H9 (cell line): ENCODE results near the gene NCS1. TPM values are rescaled to one million over a fixed set of nuclear protein-coding genes. Genes with fewer than 3 reads are reported as not detected.

Experiments used
- DNase-seq: peaks from one replicate; pipeline ENCODE4 v3.0.0-alpha.2; 2017
- H2AFZ ChIP-seq: one replicate; pipeline ENCODE4 v1.6.1; 2013; ENCODE audit warnings: mild to moderate bottlenecking, low read length, control low read depth, moderate library complexity
- H2AK5ac ChIP-seq: 2 replicates; pipeline ENCODE4 v1.6.1; 2013; ENCODE audit warnings: low read length, control low read depth, mixed read lengths; ENCODE audit not compliant: insufficient read length
- H2BK120ac ChIP-seq: one replicate; pipeline ENCODE4 v1.6.1; 2013; ENCODE audit warnings: low read depth, mild to moderate bottlenecking, low read length, control low read depth, inconsistent platforms; ENCODE audit not compliant: poor library complexity, severe bottlenecking
- H2BK12ac ChIP-seq: 2 replicates; pipeline ENCODE4 v1.6.1; 2013; ENCODE audit warnings: low read length, control low read depth, mixed read lengths, low read depth; ENCODE audit not compliant: insufficient read length
- H2BK15ac ChIP-seq: 2 replicates; pipeline ENCODE4 v1.6.1; 2013; ENCODE audit warnings: low read depth, low read length, control low read depth
- H2BK20ac ChIP-seq: one replicate; pipeline ENCODE4 v1.6.1; 2013; ENCODE audit warnings: low read depth, mild to moderate bottlenecking, low read length, control low read depth, inconsistent platforms; ENCODE audit not compliant: poor library complexity, severe bottlenecking
- H2BK5ac ChIP-seq: 2 replicates; pipeline ENCODE4 v1.6.1; 2013; ENCODE audit warnings: low read length, control low read depth, mixed read lengths; ENCODE audit not compliant: insufficient read length
- H3K14ac ChIP-seq: 2 replicates; pipeline ENCODE4 v1.6.1; 2013; ENCODE audit warnings: low read length, control low read depth; ENCODE audit not compliant: insufficient read depth
- H3K18ac ChIP-seq: 2 replicates; pipeline ENCODE4 v1.6.1; 2013; ENCODE audit warnings: low read depth, mild to moderate bottlenecking, mixed read lengths, low read length, control low read depth; ENCODE audit not compliant: insufficient read length
- H3K23ac ChIP-seq: 2 replicates; pipeline ENCODE4 v1.6.1; 2013; ENCODE audit warnings: low read length, control low read depth, mixed read lengths, low read depth; ENCODE audit not compliant: insufficient read length
- H3K23me2 ChIP-seq: 2 replicates; pipeline ENCODE4 v1.6.1; 2013; ENCODE audit warnings: low read depth, mild to moderate bottlenecking, mixed read lengths, low read length, control low read depth; ENCODE audit not compliant: insufficient read length, poor library complexity, severe bottlenecking
- H3K27ac ChIP-seq: 2 replicates; pipeline ENCODE4 v1.5.1; 2013; ENCODE audit warnings: low read length, control low read depth, mixed read lengths, low read depth; ENCODE audit not compliant: insufficient read length
- H3K27me3 ChIP-seq: 2 replicates; pipeline ENCODE4 v1.6.1; 2013; ENCODE audit warnings: low read length, control low read depth, inconsistent platforms; ENCODE audit not compliant: insufficient read depth
- H3K4ac ChIP-seq: 2 replicates; pipeline ENCODE4 v1.6.1; 2013; ENCODE audit warnings: low read depth, mild to moderate bottlenecking, control low read depth, inconsistent platforms, low read length, moderate library complexity
- H3K4me1 ChIP-seq: 2 replicates; pipeline ENCODE4 v1.6.1; 2013; ENCODE audit warnings: low read length, control low read depth, inconsistent platforms; ENCODE audit not compliant: insufficient read depth
- H3K4me2 ChIP-seq: 2 replicates; pipeline ENCODE4 v1.6.1; 2013; ENCODE audit warnings: low read length, control low read depth, mixed read lengths; ENCODE audit not compliant: insufficient read length, insufficient read depth
- H3K56ac ChIP-seq: 2 replicates; pipeline ENCODE4 v1.6.1; 2013; ENCODE audit warnings: low read depth, mild to moderate bottlenecking, mixed read lengths, low read length, control low read depth; ENCODE audit not compliant: insufficient read length
- H3K79me1 ChIP-seq: 2 replicates; pipeline ENCODE4 v1.6.1; 2013; ENCODE audit warnings: low read depth, mild to moderate bottlenecking, moderate library complexity, low read length, control low read depth, inconsistent platforms; ENCODE audit not compliant: insufficient read depth, poor library complexity, severe bottlenecking
- H3K79me2 ChIP-seq: 2 replicates; pipeline ENCODE4 v1.6.1; 2013; ENCODE audit warnings: low read length, control low read depth, inconsistent platforms; ENCODE audit not compliant: insufficient read depth
- H3K9ac ChIP-seq: 2 replicates; pipeline ENCODE4 v1.6.1; 2013; ENCODE audit warnings: low read length, control low read depth, mixed read lengths; ENCODE audit not compliant: insufficient read length; ENCODE audit errors: extremely low read depth
- H3K9me3 ChIP-seq: one replicate; pipeline ENCODE4 v1.6.1; 2013; ENCODE audit warnings: low read depth, low read length, inconsistent platforms; ENCODE audit not compliant: control insufficient read depth
- H3T11ph ChIP-seq: one replicate; pipeline ENCODE4 v1.6.1; 2013; ENCODE audit warnings: mild to moderate bottlenecking, low read length, control low read depth, inconsistent platforms
- H4K20me1 ChIP-seq: one replicate; pipeline ENCODE4 v1.6.1; 2013; ENCODE audit not compliant: control insufficient read depth, insufficient read length, insufficient read depth
- H4K5ac ChIP-seq: 2 replicates; pipeline ENCODE4 v1.6.1; 2013; ENCODE audit warnings: low read depth, mild to moderate bottlenecking, mixed read lengths, low read length, control low read depth; ENCODE audit not compliant: insufficient read length
- H4K8ac ChIP-seq: replicated peaks from 2 replicates; pipeline ENCODE4 v1.6.1; 2013; ENCODE audit warnings: low read length, control low read depth, mixed read lengths, low read depth; ENCODE audit not compliant: insufficient read length
- H4K91ac ChIP-seq: 2 replicates; pipeline ENCODE4 v1.6.1; 2013; ENCODE audit warnings: low read depth, mild to moderate bottlenecking, moderate library complexity, mixed read lengths, low read length, control low read depth; ENCODE audit not compliant: insufficient read length
- H3K27ac Mint-ChIP-seq, 3 experiments: 2 replicates in 2 of 3; 3 replicates in 1 of 3; pipeline ENCODE4 v1.8.0; 2020 to 2021; ENCODE audit warnings: mixed read lengths in 3 of 3, mild to moderate bottlenecking in 1 of 3, moderate library complexity in 1 of 3
- H3K27me3 Mint-ChIP-seq: 2 replicates; pipeline ENCODE4 v1.8.0; 2021; ENCODE audit warnings: low read depth, mild to moderate bottlenecking, moderate library complexity, mixed read lengths
- H3K36me3 Mint-ChIP-seq, 3 experiments: 2 replicates in 2 of 3; 3 replicates in 1 of 3; pipeline ENCODE4 v1.8.0; 2020 to 2021; ENCODE audit warnings: low read depth in 3 of 3, mixed read lengths in 3 of 3; ENCODE audit not compliant: insufficient read depth in 1 of 3
- H3K4me1 Mint-ChIP-seq, 2 experiments: 2 replicates each; pipeline ENCODE4 v1.8.0; 2020; ENCODE audit warnings: mixed read lengths in 2 of 2
- H3K4me3 Mint-ChIP-seq, 2 experiments: 2 replicates in 1 of 2; 3 replicates in 1 of 2; pipeline ENCODE4 v1.8.0; 2020 to 2021; ENCODE audit warnings: mild to moderate bottlenecking in 2 of 2, mixed read lengths in 2 of 2, moderate library complexity in 1 of 2
- H3K9me3 Mint-ChIP-seq, 2 experiments: 2 replicates in 1 of 2; 3 replicates in 1 of 2; pipeline ENCODE4 v1.8.0; 2020; ENCODE audit warnings: mild to moderate bottlenecking in 2 of 2, mixed read lengths in 2 of 2, moderate library complexity in 1 of 2
- WGBS: extraction: QIAGEN DNeasy Blood & Tissue Kit; methylation state at CpG from one replicate; pipeline ENCODE4 v1.1.7; 2013; ENCODE audit warnings: missing lambda C conversion rate, low lambda C conversion rate, mixed read lengths; ENCODE audit not compliant: insufficient read length; ENCODE audit errors: extremely low coverage; 5-methylcytosine and 5-hydroxymethylcytosine counted together
- total RNA-seq: library from RNA; stranded (reverse); gene quantifications from 2 replicates; pipeline ENCODE4 v1.2.1, GENCODE V29; 2021
- TF ChIP-seq, protein P1 (sequence below): fragments of 200-600 bp; sonication (generic); conservative IDR thresholded peaks from 3 replicates; pipeline ENCODE4 v1.8.0; 2021; ENCODE audit warnings: antibody characterized with exemption, mild to moderate bottlenecking

Gene NCS1
- total RNA-seq, 1 experiment from 2014 or later, result 38.1 TPM

DNA sequence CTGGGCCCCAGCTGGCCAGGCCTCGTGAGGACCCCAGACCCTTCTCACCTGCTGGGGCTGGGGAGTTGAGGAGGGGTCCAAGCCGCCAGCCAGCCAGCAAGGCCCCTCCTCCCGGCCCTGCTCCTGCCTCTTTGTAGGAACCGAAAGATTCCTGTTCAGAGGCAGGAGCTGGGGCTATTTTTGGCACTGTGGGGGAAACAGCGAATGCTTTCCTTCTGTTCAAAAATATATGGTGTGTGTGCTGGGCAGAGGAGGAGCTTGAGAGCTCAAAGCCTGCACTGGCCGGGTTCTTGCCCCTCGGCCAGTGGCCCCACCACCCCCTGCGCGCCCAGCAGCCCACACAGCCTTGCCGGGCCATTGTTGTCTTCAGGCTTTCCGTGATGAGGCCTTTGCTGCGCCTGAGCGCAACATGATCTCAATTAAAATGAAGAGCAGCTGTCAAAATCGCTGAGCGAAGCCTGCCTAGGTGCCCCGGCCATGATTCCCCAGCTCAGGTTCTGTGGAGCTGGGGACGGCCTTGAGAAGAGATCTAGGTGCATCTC is 13.4 kb downstream of the NCS1 start:
- Histone ChIP-seq H3K9me3 (no peaks in the 10 kb centered on the region), H4K20me1 (no peaks in the 10 kb centered on the region), H3K23ac (no peak overlapping the region), H3T11ph (no peak overlapping the region), H4K5ac (no peak overlapping the region), H2BK5ac (no peak overlapping the region), H2AFZ (no peak overlapping the region), H3K56ac (no peak overlapping the region), H3K79me2 (no peaks in the 10 kb centered on the region; the same call in 1 of the 2 replicates), H3K27me3 (no peaks in the 10 kb centered on the region), H3K4me1 (peaks cover 3% of the 10 kb centered on the region; the same call in 1 of the 2 replicates), H4K91ac (no peak overlapping the region), H2BK12ac (no peak overlapping the region), H3K4ac (no peak overlapping the region), H2BK120ac (no peak overlapping the region), H4K8ac (no peak overlapping the region), H2BK20ac (no peak overlapping the region), H3K18ac (no peak overlapping the region), H3K14ac (no peak overlapping the region), H2AK5ac (no peak overlapping the region), H3K79me1 (no peaks in the 10 kb centered on the region), H2BK15ac (no peak overlapping the region), H3K23me2 (no peaks in the 10 kb centered on the region), H3K9ac (no peak overlapping the region), H3K27ac (no peak overlapping the region), H3K4me2 (no peak overlapping the region)
- Mint-ChIP-seq H3K27ac (peak overlapping the region; percentile 85 to 94 (median 86); a peak in 4 of 7 replicates), H3K4me1 (peaks cover 34 to 48% of the 10 kb centered on the region in 2 experiments), H3K27me3 (no peaks in the 10 kb centered on the region), H3K4me3 (no peak overlapping the region), H3K9me3 (no peaks in the 10 kb centered on the region), H3K36me3 (no peaks in the 10 kb centered on the region)
- TF ChIP-seq, protein P1, sequence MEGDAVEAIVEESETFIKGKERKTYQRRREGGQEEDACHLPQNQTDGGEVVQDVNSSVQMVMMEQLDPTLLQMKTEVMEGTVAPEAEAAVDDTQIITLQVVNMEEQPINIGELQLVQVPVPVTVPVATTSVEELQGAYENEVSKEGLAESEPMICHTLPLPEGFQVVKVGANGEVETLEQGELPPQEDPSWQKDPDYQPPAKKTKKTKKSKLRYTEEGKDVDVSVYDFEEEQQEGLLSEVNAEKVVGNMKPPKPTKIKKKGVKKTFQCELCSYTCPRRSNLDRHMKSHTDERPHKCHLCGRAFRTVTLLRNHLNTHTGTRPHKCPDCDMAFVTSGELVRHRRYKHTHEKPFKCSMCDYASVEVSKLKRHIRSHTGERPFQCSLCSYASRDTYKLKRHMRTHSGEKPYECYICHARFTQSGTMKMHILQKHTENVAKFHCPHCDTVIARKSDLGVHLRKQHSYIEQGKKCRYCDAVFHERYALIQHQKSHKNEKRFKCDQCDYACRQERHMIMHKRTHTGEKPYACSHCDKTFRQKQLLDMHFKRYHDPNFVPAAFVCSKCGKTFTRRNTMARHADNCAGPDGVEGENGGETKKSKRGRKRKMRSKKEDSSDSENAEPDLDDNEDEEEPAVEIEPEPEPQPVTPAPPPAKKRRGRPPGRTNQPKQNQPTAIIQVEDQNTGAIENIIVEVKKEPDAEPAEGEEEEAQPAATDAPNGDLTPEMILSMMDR, result no peak
- no CpG with 5 or more reads among the region's 17 CpGs for WGBS
- no peak for DNase-seq
